H1 (cell line): ENCODE measurements around the gene MUS81. TPM values are rescaled to one million over a fixed set of nuclear protein-coding genes. Genes with fewer than 3 reads are reported as not detected.

ENCODE experiments used
- CTCF ChIA-PET: fragments of 300-600 bp; sonication (Branson Sonifier 250); formaldehyde crosslinking; loops from one replicate; lab custom pipeline; 2021; ENCODE audit not compliant: partially characterized antibody; lab: Charles Lee
- POLR2A ChIA-PET: fragments of 300-600 bp; sonication (Branson Sonifier 250); formaldehyde crosslinking; loops from one replicate; lab custom pipeline; 2021; ENCODE audit warnings: inconsistent platforms; ENCODE audit not compliant: partially characterized antibody; lab: Charles Lee
- DNase-seq, 2 experiments: peaks; one replicate each; pipeline versions ENCODE4 v3.0.0 to v3.0.0-alpha.2; 2010 to 2022; ENCODE audit warnings: low spot score in 2 of 2, low read depth in 1 of 2, mixed read lengths in 1 of 2
- FAIRE-seq: peaks from 2 replicates; lab custom pipeline; 2011; peaks lifted over from hg19 to GRCh38; lab: Jason Lieb, UNC
- H2AFZ ChIP-seq: 2 replicates; pipeline ENCODE4 v1.8.1; 2012; ENCODE audit warnings: low read length, inconsistent platforms
- H2AK5ac ChIP-seq: 2 replicates; pipeline ENCODE4 v1.6.1; 2013; ENCODE audit warnings: low read depth, low read length
- H2BK120ac ChIP-seq: replicated peaks from 2 replicates; pipeline ENCODE3; 2013; ENCODE audit warnings: low read depth, low read length, inconsistent platforms
- H2BK12ac ChIP-seq: 2 replicates; pipeline ENCODE4 v1.6.1; 2013; ENCODE audit warnings: low read depth, low read length
- H2BK15ac ChIP-seq: 2 replicates; pipeline ENCODE4 v1.6.1; 2013; ENCODE audit warnings: low read length
- H2BK20ac ChIP-seq: 2 replicates; pipeline ENCODE4 v1.6.1; 2013; ENCODE audit warnings: low read length
- H2BK5ac ChIP-seq: 2 replicates; pipeline ENCODE4 v1.6.1; 2013; ENCODE audit warnings: low read depth, low read length
- H3K14ac ChIP-seq: 2 replicates; pipeline ENCODE4 v1.6.1; 2013; ENCODE audit warnings: inconsistent platforms; ENCODE audit not compliant: insufficient read length
- H3K18ac ChIP-seq: 2 replicates; pipeline ENCODE4 v1.6.1; 2013; ENCODE audit warnings: low read length; ENCODE audit errors: extremely low read depth
- H3K23ac ChIP-seq: 2 replicates; pipeline ENCODE4 v1.6.1; 2013; ENCODE audit warnings: inconsistent platforms; ENCODE audit not compliant: insufficient read length
- H3K23me2 ChIP-seq: 2 replicates; pipeline ENCODE4 v1.6.1; 2013; ENCODE audit warnings: low read depth, low read length
- H3K27ac ChIP-seq: 2 replicates; pipeline ENCODE4 v1.6.1; 2011; ENCODE audit warnings: low read depth, low read length, inconsistent platforms
- H3K27me3 ChIP-seq, 4 experiments: replicated peaks in 1 of 4; 1 replicate in 1 of 4; 2 replicates in 3 of 4; pipeline versions ENCODE4 v1.6.1 to v1.8.1; 2011 to 2013; ENCODE audit warnings: low read length in 3 of 4, mild to moderate bottlenecking in 3 of 4, inconsistent platforms in 2 of 4, mixed read lengths in 2 of 4, moderate library complexity in 1 of 4; ENCODE audit not compliant: control insufficient read depth in 3 of 4, insufficient read depth in 3 of 4; ENCODE audit errors: extremely low read depth in 1 of 4
- H3K36me3 ChIP-seq, 4 experiments: 2 replicates each; pipeline versions ENCODE4 v1.6.1 to v1.8.1; 2011 to 2013; ENCODE audit warnings: mild to moderate bottlenecking in 4 of 4, low read length in 3 of 4, moderate library complexity in 2 of 4, control low read depth in 1 of 4, inconsistent platforms in 1 of 4; ENCODE audit not compliant: insufficient read depth in 4 of 4, control insufficient read depth in 2 of 4
- H3K4ac ChIP-seq: replicated peaks from 2 replicates; pipeline ENCODE3; 2013; ENCODE audit warnings: low read length, low read depth, mixed read lengths, inconsistent platforms; ENCODE audit not compliant: insufficient read length
- H3K4me1 ChIP-seq, 4 experiments: replicated peaks in 1 of 4; 1 replicate in 1 of 4; 2 replicates in 3 of 4; pipeline versions ENCODE4 v1.6.1 to v1.8.1; 2011 to 2013; ENCODE audit warnings: low read length in 3 of 4, inconsistent platforms in 2 of 4, mixed read lengths in 1 of 4; ENCODE audit not compliant: insufficient read depth in 4 of 4, control insufficient read depth in 3 of 4
- H3K4me2 ChIP-seq, 2 experiments: 2 replicates each; pipeline versions ENCODE4 v1.6.1 to v1.8.1; 2011 to 2013; ENCODE audit warnings: low read depth in 2 of 2, low read length in 2 of 2, control low read depth in 1 of 2, inconsistent platforms in 1 of 2, mild to moderate bottlenecking in 1 of 2; ENCODE audit not compliant: insufficient read depth in 1 of 2
- H3K4me3 ChIP-seq, 4 experiments: fragments of 200-600, 300-600 bp in 1 of 4; sonication (generic), shearing (Covaris generic), sonication (Bioruptor Twin) in 1 of 4; 2 replicates each; pipeline versions ENCODE4 v1.5.1 to v1.8.1; 2011 to 2016; ENCODE audit warnings: low read length in 4 of 4, low read depth in 3 of 4, control low read depth in 2 of 4, inconsistent platforms in 2 of 4, mild to moderate bottlenecking in 2 of 4, mixed read lengths in 1 of 4, moderate library complexity in 1 of 4; ENCODE audit not compliant: insufficient read depth in 2 of 4; ENCODE audit errors: extremely low read depth in 1 of 4
- H3K56ac ChIP-seq: replicated peaks from 2 replicates; pipeline ENCODE3; 2013; ENCODE audit warnings: low read depth, mild to moderate bottlenecking, mixed read lengths, low read length, inconsistent platforms; ENCODE audit not compliant: insufficient read length
- H3K79me1 ChIP-seq: 2 replicates; pipeline ENCODE4 v1.6.1; 2013; ENCODE audit warnings: low read depth, low read length, control low read depth
- H3K79me2 ChIP-seq, 2 experiments: 2 replicates each; pipeline versions ENCODE4 v1.6.1 to v1.8.1; 2012 to 2013; ENCODE audit warnings: low read length in 2 of 2, mild to moderate bottlenecking in 2 of 2, inconsistent platforms in 1 of 2; ENCODE audit not compliant: insufficient read depth in 2 of 2, control insufficient read depth in 1 of 2
- H3K9ac ChIP-seq, 4 experiments: replicated peaks in 1 of 4; 1 replicate in 1 of 4; 2 replicates in 3 of 4; pipeline versions ENCODE4 v1.6.1 to v1.8.1; 2011 to 2013; ENCODE audit warnings: low read depth in 3 of 4, low read length in 3 of 4, control low read depth in 2 of 4, mild to moderate bottlenecking in 2 of 4, moderate library complexity in 2 of 4, inconsistent platforms in 1 of 4; ENCODE audit errors: extremely low read depth in 1 of 4
- H3K9me3 ChIP-seq, 2 experiments: 2 replicates each; pipeline versions ENCODE4 v1.6.1 to v1.8.1; 2012 to 2013; ENCODE audit warnings: mild to moderate bottlenecking in 2 of 2, moderate library complexity in 2 of 2, control low read depth in 1 of 2, inconsistent platforms in 1 of 2, low read depth in 1 of 2, low read length in 1 of 2, mixed read lengths in 1 of 2; ENCODE audit not compliant: insufficient read depth in 2 of 2
- H4K20me1 ChIP-seq, 2 experiments: replicated peaks in 1 of 2; 2 replicates each; pipeline versions ENCODE3 to v1.8.1; 2011 to 2013; ENCODE audit warnings: inconsistent platforms in 2 of 2, low read length in 2 of 2, mild to moderate bottlenecking in 1 of 2; ENCODE audit not compliant: insufficient read depth in 2 of 2, control insufficient read depth in 1 of 2
- H4K5ac ChIP-seq: 2 replicates; pipeline ENCODE4 v1.6.1; 2013; ENCODE audit warnings: low read length, low read depth, mixed read lengths, inconsistent platforms; ENCODE audit not compliant: insufficient read length
- H4K8ac ChIP-seq: 2 replicates; pipeline ENCODE4 v1.8.0; 2013; ENCODE audit warnings: mild to moderate bottlenecking, moderate library complexity, low read length, inconsistent platforms; ENCODE audit not compliant: insufficient read depth; ENCODE audit errors: extremely low read depth
- H4K91ac ChIP-seq: replicated peaks from 2 replicates; pipeline ENCODE3; 2013; ENCODE audit warnings: low read length, mixed read lengths, inconsistent platforms; ENCODE audit not compliant: insufficient read length
- ATF2 ChIP-seq: IDR thresholded peaks from 2 replicates; pipeline ENCODE4 v1.6.1; 2012; ENCODE audit warnings: low read length, inconsistent platforms
- BCL11A ChIP-seq, 2 experiments: IDR thresholded peaks; one replicate each; pipeline ENCODE4 v1.6.1; 2011; ENCODE audit warnings: low read depth in 2 of 2, low read length in 2 of 2, mild to moderate bottlenecking in 2 of 2
- CTCF ChIP-seq, 3 experiments: IDR thresholded peaks; 1 replicate in 2 of 3; 2 replicates in 1 of 3; pipeline versions ENCODE4 v1.5.1 to v1.6.1; 2011; ENCODE audit warnings: low read length in 3 of 3, mild to moderate bottlenecking in 3 of 3, inconsistent platforms in 2 of 3, low read depth in 1 of 3, moderate library complexity in 1 of 3; ENCODE audit not compliant: insufficient read depth in 1 of 3; ENCODE audit errors: control extremely low read depth in 1 of 3
- KDM4A ChIP-seq: IDR thresholded peaks from one replicate; pipeline ENCODE4 v1.7.1; 2012; ENCODE audit warnings: low read depth, mild to moderate bottlenecking, moderate library complexity, low read length, inconsistent platforms; ENCODE audit not compliant: severe bottlenecking
- MAX ChIP-seq: IDR thresholded peaks from 2 replicates; pipeline ENCODE4 v1.6.1; 2012; ENCODE audit warnings: inconsistent platforms
- POLR2AphosphoS5 ChIP-seq: IDR thresholded peaks from 2 replicates; pipeline ENCODE4 v1.6.1; 2011; ENCODE audit warnings: low read depth, low read length
- SIN3A ChIP-seq, 2 experiments: IDR thresholded peaks in 1 of 2; conservative IDR thresholded peaks in 1 of 2; 2 replicates each; pipeline ENCODE4 v1.6.1; 2011 to 2012; ENCODE audit warnings: low read length in 2 of 2, improper control_type of control experiment in 1 of 2, low read depth in 1 of 2, mild to moderate bottlenecking in 1 of 2
- SRF ChIP-seq: IDR thresholded peaks from 2 replicates; pipeline ENCODE4 v1.6.1; 2011; ENCODE audit warnings: mild to moderate bottlenecking, low read depth, low read length, moderate library complexity
- YY1 ChIP-seq: IDR thresholded peaks from 2 replicates; pipeline ENCODE4 v1.6.1; 2011; ENCODE audit warnings: low read depth, mild to moderate bottlenecking, low read length
- WGBS, 2 experiments: shearing (Covaris generic) in 1 of 2; methylation state at CpG; one replicate each; pipeline versions ENCODE4 v1.1.6 to v1.1.7; 2013 to 2015; ENCODE audit warnings: low lambda C conversion rate in 2 of 2, mixed read lengths in 2 of 2, inconsistent platforms in 1 of 2, low coverage in 1 of 2, missing lambda C conversion rate in 1 of 2; ENCODE audit not compliant: insufficient replicate concordance in 2 of 2, insufficient coverage in 1 of 2, insufficient read length in 1 of 2; ENCODE audit errors: extremely low coverage in 1 of 2, missing lambda C conversion rate in 1 of 2; 5-methylcytosine and 5-hydroxymethylcytosine counted together
- polyA plus RNA-seq, 7 experiments: library from polyadenylated mRNA; depleted of rRNA in 3 of 7; stranded (reverse) in 5 of 7; unstranded in 2 of 7; fragments of >200 nt in 5 of 7; fragments of 200-250 nt in 2 of 7; gene quantifications; 1 replicate in 5 of 7; 2 replicates in 1 of 7; 4 replicates in 1 of 7; pipeline versions ENCODE4 v1.2.1 to v1.2.3, GENCODE V29; 2011 to 2013; ENCODE audit warnings: missing spikeins in 2 of 7, mixed read lengths in 2 of 7
- total RNA-seq: library from RNA; stranded (reverse); fragmentation: NEBNext Ultra II Directional; extraction: Animal tissue kit (Norgen Biotek cat#: 25700); gene quantifications from 2 replicates; pipeline ENCODE4 v1.2.1, GENCODE V29; 2021

MUS81 gene
- total and polyA plus RNA-seq, 2 of the 8 experiments (the other 6 are each of a cell fraction or from before 2014, with no cell fraction given): 30.2 to 31.5 TPM

- Histone ChIP-seq H3K79me1 (no peaks in the 10 kb centered on the region), H2BK20ac (no peak overlapping the region), H2BK15ac (no peak overlapping the region), H4K20me1 (no peaks in the 10 kb centered on the region), H3K18ac (no peak overlapping the region), H3K36me3 (no peaks in the 10 kb centered on the region), H3K27ac (no peak overlapping the region), H3K4ac (no peak overlapping the region), H3K23ac (no peak overlapping the region), H2BK5ac (no peak overlapping the region), H2BK12ac (no peak overlapping the region), H2AK5ac (no peak overlapping the region), H4K5ac (no peak overlapping the region), H4K8ac (no peak overlapping the region), H3K9ac (no peak overlapping the region), H4K91ac (no peak overlapping the region), H3K4me3 (no peak overlapping the region), H3K56ac (no peak overlapping the region), H3K9me3 (no peaks in the 10 kb centered on the region), H3K79me2 (no peaks in the 10 kb centered on the region), H3K4me2 (no peak overlapping the region), H3K4me1 (no peaks in the 10 kb centered on the region), H3K23me2 (no peaks in the 10 kb centered on the region), H3K14ac (no peak overlapping the region), H3K27me3 (no peaks in the 10 kb centered on the region), H2AFZ (no peak overlapping the region), H2BK120ac (no peak overlapping the region)
- CTCF ChIA-PET: interaction anchor here (1.9 to 15.2 kb wide), 3 partner anchors 9 to 43 kb away, joined by 7 to 283 read pairs (median 48); partner anchors contain the start of genes CCDC85B, CTSW, FIBP and SNX32
- POLR2A ChIA-PET: interaction anchor here (1.5 to 38.3 kb wide), 2 partner anchors 9 to 33 kb away, joined by 5 to 1071 read pairs; partner anchors contain the start of genes CCDC85B, CFL1, CTSW and EFEMP2
- DNase-seq (no peak), FAIRE-seq (no peak)
- 95% methylated on average over 4 of the region's 4 CpGs; no CpG with 5 or more reads in 1 of the 2 experiments for WGBS, 2 experiments
- TF ChIP-seq YY1 (no peak), SIN3A (conservative IDR thresholded peaks at IDR 0.05 in 1 of 2, IDR thresholded peaks at IDR 0.05 in 1 of 2; ENCODE audit: low read depth in 1 of 2, low read length in 2 of 2) (no peak), BCL11A (IDR thresholded peaks at IDR 0.05; ENCODE audit: low read depth in 2 of 2, low read length in 2 of 2) (no peak), POLR2AphosphoS5 (no peak), SRF (no peak), KDM4A (no peak), ATF2 (no peak), MAX (no peak), CTCF (IDR thresholded peaks at IDR 0.05; ENCODE audit: control extremely low read depth in 1 of 3, insufficient read depth in 1 of 3, low read depth in 1 of 3, low read length in 3 of 3) (no peak)
These were observed 18.1 kb upstream of the MUS81 start for GRCh38 chr11:65842144-65842543.
